ENCODE data around the gene MYO1H.

DNA sequence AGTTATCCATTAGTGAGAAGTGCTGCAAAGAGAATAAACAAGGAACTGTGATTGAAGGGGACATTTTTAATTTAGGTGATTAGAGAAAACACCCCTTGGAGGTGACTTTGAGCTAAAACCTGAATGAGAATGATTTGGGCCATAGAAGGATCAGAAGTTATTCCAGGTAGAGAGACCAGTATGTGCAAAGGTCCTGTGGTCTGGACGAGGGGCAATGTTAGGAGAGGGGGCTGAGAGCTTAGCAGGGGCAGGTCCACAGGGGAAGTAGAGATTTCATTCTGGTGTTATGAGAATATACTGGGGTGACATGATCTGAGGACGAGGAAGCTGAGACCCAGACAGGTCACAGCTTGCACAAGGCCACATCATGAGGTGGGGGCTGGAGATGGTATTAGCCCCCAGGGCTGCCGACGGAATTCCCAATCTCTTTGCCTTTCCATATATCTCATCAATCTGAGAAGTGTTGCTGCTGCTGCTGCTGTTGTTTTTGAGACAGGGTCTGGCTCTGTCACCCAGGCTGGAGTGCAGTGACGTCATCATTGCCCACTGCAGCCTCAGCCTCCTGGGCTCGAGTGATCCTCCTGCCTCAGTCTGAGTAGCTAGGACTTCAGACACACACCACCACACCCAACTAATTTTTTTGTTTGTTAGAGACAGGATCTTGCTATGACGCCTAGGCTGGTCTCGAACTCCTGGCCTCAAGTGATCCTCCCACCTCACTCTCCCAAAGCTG, 73.8 kb downstream of the MYO1H start:
- TF ChIP-seq EP300 (IDR thresholded peaks at IDR 0.05; ENCODE audit: low read depth) (no peak), POLR2A (IDR thresholded peaks at IDR 0.05) (no peak)
